Measurements from ENCODE around the gene LRIG2. TPM values are rescaled to one million over a fixed set of nuclear protein-coding genes. Genes with fewer than 3 reads are reported as not detected.
A peak's percentile ranks its signal among the peaks of the same experiment; 100 is the strongest.

Gene LRIG2
- total RNA-seq, 1 donor from 2014 or later, result 17.9 TPM

DNA sequence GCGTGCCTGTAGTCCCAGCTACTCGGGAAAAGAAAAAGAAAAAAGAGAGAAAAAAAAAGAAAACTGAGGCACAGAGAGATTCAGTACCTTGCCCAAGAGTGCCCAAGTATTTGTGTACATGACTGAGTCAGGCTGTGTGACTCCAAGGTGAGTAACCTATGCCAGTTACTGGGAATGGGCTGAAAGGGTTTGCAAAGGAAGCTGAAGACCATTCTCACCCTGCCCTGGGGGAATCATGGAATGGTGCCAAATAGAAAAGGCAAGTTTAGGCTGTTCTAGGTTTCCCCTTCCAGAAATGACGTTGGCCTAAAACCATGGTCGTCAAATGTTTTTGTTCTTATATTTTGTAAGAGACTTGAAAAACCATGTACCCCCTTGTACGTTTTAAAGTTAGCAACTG lies 37.9 kb upstream of the LRIG2 start:
- Mint-ChIP-seq H3K4me1 (no peaks in the 10 kb centered on the region), H3K27me3 (ENCODE audit: low read depth) (no peaks in the 10 kb centered on the region), H3K9me3 (no peaks in the 10 kb centered on the region), H3K27ac (ENCODE audit: unreplicated experiment) (no peak overlapping the region), H3K36me3 (ENCODE audit: low read depth) (no peaks in the 10 kb centered on the region), H3K4me3 (no peak overlapping the region)
- TF ChIP-seq, protein P1, sequence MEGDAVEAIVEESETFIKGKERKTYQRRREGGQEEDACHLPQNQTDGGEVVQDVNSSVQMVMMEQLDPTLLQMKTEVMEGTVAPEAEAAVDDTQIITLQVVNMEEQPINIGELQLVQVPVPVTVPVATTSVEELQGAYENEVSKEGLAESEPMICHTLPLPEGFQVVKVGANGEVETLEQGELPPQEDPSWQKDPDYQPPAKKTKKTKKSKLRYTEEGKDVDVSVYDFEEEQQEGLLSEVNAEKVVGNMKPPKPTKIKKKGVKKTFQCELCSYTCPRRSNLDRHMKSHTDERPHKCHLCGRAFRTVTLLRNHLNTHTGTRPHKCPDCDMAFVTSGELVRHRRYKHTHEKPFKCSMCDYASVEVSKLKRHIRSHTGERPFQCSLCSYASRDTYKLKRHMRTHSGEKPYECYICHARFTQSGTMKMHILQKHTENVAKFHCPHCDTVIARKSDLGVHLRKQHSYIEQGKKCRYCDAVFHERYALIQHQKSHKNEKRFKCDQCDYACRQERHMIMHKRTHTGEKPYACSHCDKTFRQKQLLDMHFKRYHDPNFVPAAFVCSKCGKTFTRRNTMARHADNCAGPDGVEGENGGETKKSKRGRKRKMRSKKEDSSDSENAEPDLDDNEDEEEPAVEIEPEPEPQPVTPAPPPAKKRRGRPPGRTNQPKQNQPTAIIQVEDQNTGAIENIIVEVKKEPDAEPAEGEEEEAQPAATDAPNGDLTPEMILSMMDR (conservative IDR thresholded peaks at IDR 0.05), result no peak
- no peak for DNase-seq (ENCODE audit: low read depth, low spot score)

DNA sequence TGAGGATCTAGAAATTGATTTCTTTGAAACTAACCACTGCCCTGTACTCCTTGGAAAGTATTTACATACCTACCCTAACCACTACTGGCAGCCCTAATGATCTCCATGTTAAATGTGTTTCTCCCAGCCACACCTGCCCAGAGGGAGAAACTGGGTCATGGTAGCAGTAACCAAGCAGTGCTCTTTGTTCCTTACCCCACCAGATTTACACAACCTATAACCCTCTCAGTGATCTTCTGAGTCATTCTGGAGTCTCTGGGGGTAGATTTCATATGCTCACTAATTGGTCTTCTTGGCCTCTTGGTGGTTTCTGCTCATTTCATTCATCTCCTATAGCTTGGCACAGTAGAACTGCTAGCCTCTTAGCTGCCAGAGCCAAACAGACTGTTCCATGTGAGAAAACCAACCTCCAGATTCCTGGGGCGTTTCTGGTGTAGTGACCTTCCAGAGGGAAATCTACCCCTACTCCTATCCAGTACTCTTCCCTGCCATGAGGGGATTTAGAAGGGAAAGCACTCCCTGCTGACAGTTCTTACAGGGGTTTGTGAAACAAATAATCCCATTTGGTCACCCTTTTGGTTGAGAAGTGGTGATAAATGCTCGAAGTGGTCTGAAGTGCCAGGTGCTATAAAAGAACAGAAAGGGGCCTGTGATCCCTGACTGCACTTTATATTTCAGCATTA lies 36.2 kb upstream of the LRIG2 start:
- Mint-ChIP-seq H3K27ac (ENCODE audit: unreplicated experiment) (no peak overlapping the region), H3K27me3 (ENCODE audit: low read depth) (no peaks in the 10 kb centered on the region), H3K4me3 (no peak overlapping the region), H3K9me3 (peaks cover under 1% of the 10 kb centered on the region), H3K36me3 (ENCODE audit: low read depth) (no peaks in the 10 kb centered on the region), H3K4me1 (peaks cover 9% of the 10 kb centered on the region)
- TF ChIP-seq, protein P1 (conservative IDR thresholded peaks at IDR 0.05), result no peak
- no peak for DNase-seq (ENCODE audit: low read depth, low spot score)

DNA sequence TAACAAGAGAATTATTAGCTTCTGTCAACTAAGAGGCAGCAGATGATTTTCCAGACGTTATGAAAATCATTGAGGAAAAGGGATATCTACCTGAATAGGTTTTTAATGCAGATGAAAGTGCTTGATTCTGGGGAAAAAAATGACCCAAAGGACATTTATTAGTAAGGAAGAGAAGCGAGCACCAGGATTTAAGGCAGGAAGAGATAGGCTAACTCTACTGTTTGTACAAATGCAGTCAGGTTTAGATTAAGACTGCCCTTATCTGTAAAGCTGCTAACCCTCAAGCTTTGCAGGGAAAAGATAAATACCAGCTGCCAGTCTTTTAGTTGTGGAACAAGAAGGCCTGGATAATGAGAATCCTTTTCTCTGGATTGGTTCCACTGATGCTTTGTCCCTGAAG lies 33.0 kb upstream of the LRIG2 start:
- Mint-ChIP-seq H3K9me3 (peaks cover 2% of the 10 kb centered on the region), H3K27me3 (ENCODE audit: low read depth) (no peaks in the 10 kb centered on the region), H3K4me1 (peaks cover 29% of the 10 kb centered on the region), H3K27ac (ENCODE audit: unreplicated experiment) (peak overlapping the region; percentile 68), H3K4me3 (no peak overlapping the region), H3K36me3 (ENCODE audit: low read depth) (no peaks in the 10 kb centered on the region)
- DNase-seq (ENCODE audit: low read depth, low spot score), result no peak
- TF ChIP-seq, protein P1 (conservative IDR thresholded peaks at IDR 0.05), result no peak

DNA sequence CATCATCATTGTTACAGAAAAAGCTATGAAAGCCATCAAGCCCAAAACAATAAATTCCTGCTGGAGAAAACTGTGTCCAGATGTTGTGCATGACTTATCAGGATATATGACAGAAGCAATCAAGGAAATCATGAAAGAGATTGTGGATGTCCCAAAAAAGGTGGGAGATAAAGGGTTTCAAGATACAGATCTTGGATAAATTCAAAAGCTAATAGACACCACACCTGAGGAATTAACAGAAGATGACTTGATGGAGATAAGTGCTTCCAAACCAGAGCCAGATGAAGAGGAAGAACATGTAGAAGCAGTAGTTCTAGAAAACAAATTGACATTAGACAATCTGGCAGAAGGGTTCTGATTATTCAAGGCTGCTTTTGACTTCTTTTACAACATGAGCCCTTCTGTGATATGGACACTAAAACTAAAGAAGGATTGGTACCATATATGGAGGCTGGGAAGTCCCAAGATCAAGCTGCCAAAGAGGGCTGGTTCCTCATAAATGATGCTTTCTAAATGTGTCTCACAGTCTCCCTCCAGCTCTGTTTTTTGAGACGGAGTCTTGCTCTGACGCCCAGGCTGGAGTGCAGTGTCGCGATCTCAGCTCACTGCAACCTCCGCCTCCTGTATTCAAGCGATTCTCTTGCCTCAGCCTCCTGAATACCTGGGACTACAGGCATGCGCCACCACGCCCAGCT lies 32.1 kb upstream of the LRIG2 start:
- Mint-ChIP-seq H3K4me3 (no peak overlapping the region), H3K27ac (ENCODE audit: unreplicated experiment) (no peak overlapping the region), H3K36me3 (ENCODE audit: low read depth) (no peaks in the 10 kb centered on the region), H3K27me3 (ENCODE audit: low read depth) (no peaks in the 10 kb centered on the region), H3K4me1 (peaks cover 29% of the 10 kb centered on the region), H3K9me3 (peaks cover 2% of the 10 kb centered on the region)
- TF ChIP-seq, protein P1 (conservative IDR thresholded peaks at IDR 0.05), result no peak
- DNase-seq (ENCODE audit: low read depth, low spot score), result no peak

DNA sequence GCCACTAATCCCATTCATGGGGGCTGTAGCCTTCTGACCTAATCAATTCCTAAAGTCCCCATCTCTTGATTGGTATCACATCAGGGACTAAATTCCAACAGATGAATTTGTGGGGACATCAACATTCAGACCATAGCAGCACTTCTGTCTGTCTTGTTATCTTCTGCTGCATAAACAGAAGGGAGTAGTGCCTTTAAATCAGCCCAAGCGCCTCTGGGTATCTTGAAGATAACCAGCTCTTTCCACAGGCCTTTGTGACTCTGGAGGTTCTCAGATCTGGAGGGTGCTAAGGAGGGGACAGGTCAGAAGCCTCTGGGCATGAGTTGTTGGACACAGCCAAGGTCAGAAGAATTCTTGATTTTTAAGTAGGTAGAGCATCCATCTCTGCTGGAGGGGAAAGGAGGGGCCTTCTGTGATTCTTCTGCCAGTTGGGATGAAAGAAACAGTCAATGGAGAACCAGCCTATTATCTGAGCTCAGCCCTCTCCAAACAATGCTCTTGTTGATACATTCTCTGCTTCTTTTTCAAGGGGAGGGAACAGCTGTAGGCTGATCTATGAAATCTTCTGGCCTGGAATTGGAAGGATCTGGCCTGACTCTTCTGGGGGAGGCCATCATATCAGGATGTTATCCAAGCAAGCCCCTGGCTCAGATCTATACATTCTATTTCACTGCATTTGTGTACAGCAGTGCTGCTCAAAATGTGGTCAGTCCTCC lies 31.3 kb upstream of the LRIG2 start:
- no peak overlapping the region for H3K4me3 Mint-ChIP-seq
- peak overlapping the region; percentile 96 for H3K27ac Mint-ChIP-seq (ENCODE audit: unreplicated experiment)
- TF ChIP-seq, protein P1 (conservative IDR thresholded peaks at IDR 0.05), result no peak
- no peak for DNase-seq (ENCODE audit: low read depth, low spot score)
- peaks cover 2% of the 10 kb centered on the region for H3K9me3 Mint-ChIP-seq
- peaks cover 29% of the 10 kb centered on the region for H3K4me1 Mint-ChIP-seq
- no peaks in the 10 kb centered on the region for H3K27me3 Mint-ChIP-seq (ENCODE audit: low read depth)
- H3K36me3 Mint-ChIP-seq (ENCODE audit: low read depth), result no peaks in the 10 kb centered on the region
